ENCODE measurements around the gene FIBCD1. TPM values are rescaled to one million over a fixed set of nuclear protein-coding genes. Genes with fewer than 3 reads are reported as not detected.

FIBCD1 gene
- total RNA-seq, 1 donor from 2014 or later: 0.29 TPM

GRCh38 chr9:130940693-130941576 is 1.9 kb upstream of the FIBCD1 start:
- no peak overlapping the region for H3K4me3 ChIP-seq (ENCODE audit: low read depth, low read length)
- peak; percentile 89 for TF ChIP-seq CTCF (conservative IDR thresholded peaks at IDR 0.05; ENCODE audit: low read depth, low read length)
- DNase-seq (ENCODE audit: low read depth): no peak

- no peak overlapping the region for H3K4me3 ChIP-seq (ENCODE audit: low read depth, low read length)
- no peak for TF ChIP-seq CTCF (conservative IDR thresholded peaks at IDR 0.05; ENCODE audit: low read depth, low read length)
- DNase-seq (ENCODE audit: low read depth): no peak
Measured at GRCh38 chr9:130940027-130940549, 1.0 kb upstream of the FIBCD1 start.

DNA sequence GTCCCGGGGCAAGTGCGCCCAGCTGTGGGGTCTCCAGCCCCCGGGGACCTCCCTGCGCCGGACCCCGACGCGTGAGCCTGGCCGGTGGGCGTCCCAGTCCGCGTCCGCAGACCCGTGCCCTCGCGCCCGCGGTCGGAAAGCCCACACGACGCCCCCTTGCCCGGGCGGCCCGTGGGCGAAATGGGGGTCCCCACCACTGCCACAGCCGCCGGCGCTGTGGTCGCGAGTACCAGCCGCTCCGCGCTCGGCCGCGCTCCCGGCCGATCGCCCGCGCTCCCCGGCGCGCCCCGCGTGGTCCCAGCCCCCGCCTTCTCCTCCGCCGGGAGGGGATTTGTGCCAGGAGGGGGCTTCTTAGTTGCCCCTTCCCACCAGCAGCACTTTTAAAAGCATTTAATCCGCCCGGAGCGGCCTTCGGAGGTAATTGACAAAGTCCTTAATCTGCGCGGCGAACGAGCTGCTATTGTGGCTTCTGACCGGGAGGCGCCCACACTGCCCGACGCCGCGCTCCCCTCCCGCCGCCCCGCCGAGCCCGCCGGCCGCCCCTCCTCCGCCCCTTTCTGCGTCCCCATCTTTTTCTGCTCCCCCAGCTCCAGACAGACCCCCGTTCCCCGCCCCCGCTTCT is 469 bp upstream of the FIBCD1 start:
- no peak for DNase-seq (ENCODE audit: low read depth)
- peak overlapping the region; percentile 55 for H3K4me3 ChIP-seq (ENCODE audit: low read depth, low read length)
- TF ChIP-seq CTCF (conservative IDR thresholded peaks at IDR 0.05; ENCODE audit: low read depth, low read length): no peak

- peak overlapping the region; percentile 55 for H3K4me3 ChIP-seq (ENCODE audit: low read depth, low read length)
- no peak for TF ChIP-seq CTCF (conservative IDR thresholded peaks at IDR 0.05; ENCODE audit: low read depth, low read length)
- DNase-seq (ENCODE audit: low read depth): no peak
Measured at GRCh38 chr9:130938184-130938651, 829 bp downstream of the FIBCD1 start.

DNA sequence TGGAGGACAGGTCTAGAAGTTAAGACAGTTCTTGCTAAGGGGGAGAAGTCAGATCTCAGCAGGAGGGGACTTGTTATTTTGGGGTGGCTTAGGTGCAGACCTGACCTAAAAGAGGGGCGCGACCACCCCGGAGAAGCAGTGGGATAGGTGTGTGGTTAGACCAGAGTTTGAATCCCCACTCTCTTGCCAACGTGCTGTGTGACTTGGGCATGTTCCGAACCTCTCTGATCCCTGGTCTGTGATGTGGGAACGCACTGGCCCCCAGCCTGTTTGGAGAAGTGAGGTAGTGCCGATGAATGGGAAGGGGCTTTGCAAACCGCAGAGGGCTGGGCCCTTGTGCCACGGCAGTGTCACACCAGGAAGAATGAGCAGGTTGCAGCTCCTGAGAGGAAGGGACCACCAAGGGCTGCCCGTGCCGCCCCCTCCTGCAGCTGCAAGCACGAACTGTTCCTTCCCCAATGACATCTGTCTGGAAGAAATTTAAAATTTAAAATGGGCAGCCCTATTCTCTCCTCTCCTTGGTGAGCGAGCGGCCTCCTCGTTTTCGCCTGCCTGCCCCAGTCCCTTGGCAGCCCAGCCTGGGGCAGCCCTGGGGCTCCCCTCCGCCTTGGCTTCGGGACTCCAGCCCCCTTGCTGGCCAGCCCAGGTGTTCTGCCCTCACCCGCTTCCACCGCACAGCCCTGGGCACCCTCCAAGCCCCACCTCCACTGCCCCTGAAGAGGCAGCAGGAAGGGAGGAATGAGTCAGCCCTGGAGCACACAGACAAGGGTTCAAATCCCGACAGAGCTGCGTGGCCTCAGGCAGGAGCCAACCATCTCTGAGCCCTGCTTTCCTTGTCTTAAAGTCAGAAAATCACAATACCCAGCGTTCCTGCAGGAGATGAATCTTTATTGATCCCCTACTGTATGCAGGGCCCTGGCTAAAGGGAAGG is 1.6 kb downstream of the FIBCD1 start:
- no peak for DNase-seq (ENCODE audit: low read depth)
- no peak for TF ChIP-seq CTCF (conservative IDR thresholded peaks at IDR 0.05; ENCODE audit: low read depth, low read length)
- no peak overlapping the region for H3K4me3 ChIP-seq (ENCODE audit: low read depth, low read length)

- DNase-seq (ENCODE audit: low read depth): no peak
- TF ChIP-seq CTCF (conservative IDR thresholded peaks at IDR 0.05; ENCODE audit: low read depth, low read length): no peak
- no peak overlapping the region for H3K4me3 ChIP-seq (ENCODE audit: low read depth, low read length)
Measured at GRCh38 chr9:130936285-130937117, 2.5 kb downstream of the FIBCD1 start.
